Measurements from ENCODE around the gene GAREM1. TPM values are rescaled to one million over a fixed set of nuclear protein-coding genes. Genes with fewer than 3 reads are reported as not detected.

The GAREM1 gene
- polyA plus RNA-seq, 3 donors from 2014 or later: 0.03 TPM; not detected in 2

DNA sequence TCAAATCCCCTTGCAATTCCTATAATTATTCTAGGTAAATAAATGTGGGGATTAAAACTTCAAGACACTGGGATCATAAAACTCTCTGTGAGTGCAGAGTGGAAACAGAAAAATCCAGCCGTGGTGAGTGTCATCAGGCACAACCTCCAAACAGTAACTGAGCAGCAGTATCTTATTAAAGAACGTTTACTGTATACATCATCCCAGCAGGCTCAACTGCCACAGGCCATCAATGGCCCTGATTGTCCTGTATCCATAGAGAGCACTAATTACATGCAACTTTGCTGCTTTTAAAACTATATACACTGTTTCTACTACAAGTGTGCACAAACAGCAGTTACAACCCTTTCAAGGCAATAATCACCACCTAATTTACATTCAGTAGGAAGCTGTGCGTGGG, 23.9 kb downstream of the GAREM1 start:
- Mint-ChIP-seq H3K27ac (no peak overlapping the region), H3K27me3 (ENCODE audit: low read depth in 3 of 3) (peaks cover 0 to 2% (median 1%) of the 10 kb centered on the region in 3 donors), H3K4me3 (no peak overlapping the region), H3K9me3 (no peaks in the 10 kb centered on the region), H3K4me1 (no peaks in the 10 kb centered on the region), H3K36me3 (no peaks in the 10 kb centered on the region)
- no peak for DNase-seq

DNA sequence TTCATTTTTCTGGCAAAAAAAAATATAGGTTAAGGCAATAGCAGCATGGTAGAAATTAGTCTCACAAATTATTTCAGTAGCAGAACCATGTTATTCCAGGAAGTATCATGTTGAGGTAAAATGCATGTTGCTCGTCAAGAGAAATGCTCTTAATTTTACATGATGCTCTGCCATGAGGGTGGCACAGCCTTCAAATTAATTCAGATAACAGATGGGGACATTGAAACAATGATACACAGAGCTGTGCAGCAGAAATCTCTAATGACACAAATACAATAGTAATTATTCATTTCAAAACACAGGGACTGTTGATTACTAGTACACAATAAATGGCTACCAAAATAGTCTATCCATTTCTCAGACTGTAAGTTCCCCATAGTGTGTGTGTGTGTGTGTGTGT, 24.8 kb downstream of the GAREM1 start:
- H3K4me3 Mint-ChIP-seq: no peak overlapping the region
- no peak overlapping the region for H3K27ac Mint-ChIP-seq
- no peaks in the 10 kb centered on the region for H3K9me3 Mint-ChIP-seq
- H3K36me3 Mint-ChIP-seq: no peaks in the 10 kb centered on the region
- no peaks in the 10 kb centered on the region for H3K4me1 Mint-ChIP-seq
- peaks cover 0 to 2% (median 1%) of the 10 kb centered on the region in 3 donors for H3K27me3 Mint-ChIP-seq (ENCODE audit: low read depth in 3 of 3)
- DNase-seq: no peak

DNA sequence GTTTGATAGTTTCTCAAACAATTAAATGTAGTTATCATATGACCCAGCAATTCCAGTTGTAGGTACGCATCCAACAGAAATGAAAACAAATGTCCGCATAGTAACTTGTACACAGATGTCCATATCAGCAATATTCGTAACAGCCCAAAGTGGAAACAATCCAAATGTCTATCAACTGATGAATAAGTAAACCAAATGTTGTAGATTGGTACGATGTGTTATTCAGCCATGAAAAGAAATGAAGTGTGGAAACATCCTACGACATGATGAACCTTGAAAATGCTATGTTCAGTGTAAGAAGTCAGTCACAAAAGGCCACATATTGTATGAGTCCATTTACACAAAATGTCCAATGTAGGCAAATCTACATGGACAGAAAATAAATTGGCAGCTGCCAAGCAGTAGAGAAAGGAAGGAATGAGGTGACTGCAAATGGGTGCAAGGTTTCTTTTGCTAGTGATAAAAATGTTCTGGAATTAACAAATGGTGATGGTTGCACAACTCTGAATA, 26.9 kb downstream of the GAREM1 start:
- Mint-ChIP-seq H3K36me3 (no peaks in the 10 kb centered on the region), H3K4me3 (no peak overlapping the region), H3K27ac (no peak overlapping the region), H3K27me3 (ENCODE audit: low read depth in 3 of 3) (peaks cover 0 to 2% (median 1%) of the 10 kb centered on the region in 3 donors), H3K4me1 (no peaks in the 10 kb centered on the region), H3K9me3 (peaks cover 0 to 2% (median 0%) of the 10 kb centered on the region in 6 donors)
- no peak for DNase-seq

DNA sequence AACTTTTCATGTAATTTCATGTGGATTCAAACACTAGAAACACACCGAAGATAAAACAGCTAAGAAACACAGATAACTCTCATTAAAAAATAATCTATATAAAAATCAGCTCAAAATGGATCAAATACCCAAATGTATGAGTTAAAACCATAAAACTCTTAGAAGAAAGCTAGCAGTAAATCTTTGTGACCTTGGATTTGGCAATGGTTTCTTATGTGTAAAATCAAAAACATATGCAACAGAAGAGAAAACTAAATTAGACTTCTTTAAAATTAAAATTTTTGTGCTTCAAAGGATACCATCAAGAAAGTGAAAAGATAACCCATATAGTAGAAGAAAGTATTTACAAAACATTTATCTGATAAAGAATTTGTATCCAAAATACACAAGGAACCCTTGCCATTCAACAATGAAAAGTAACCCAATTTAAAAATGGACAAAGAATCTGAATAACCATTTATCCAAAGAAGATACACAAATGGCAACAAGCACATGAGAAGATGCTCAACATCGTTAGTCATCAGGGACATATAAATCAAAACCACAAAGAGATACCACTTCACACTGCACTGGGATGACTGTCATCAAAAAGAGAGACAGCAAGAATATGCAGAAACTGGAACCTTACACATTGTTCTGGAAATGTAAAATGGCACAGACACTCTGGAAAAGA, 27.5 kb downstream of the GAREM1 start:
- Mint-ChIP-seq H3K36me3 (no peaks in the 10 kb centered on the region), H3K9me3 (peaks cover 0 to 2% (median 0%) of the 10 kb centered on the region in 6 donors), H3K27me3 (ENCODE audit: low read depth in 3 of 3) (peaks cover 0 to 2% (median 1%) of the 10 kb centered on the region in 3 donors), H3K4me1 (no peaks in the 10 kb centered on the region), H3K4me3 (no peak overlapping the region), H3K27ac (no peak overlapping the region)
- no peak for DNase-seq

DNA sequence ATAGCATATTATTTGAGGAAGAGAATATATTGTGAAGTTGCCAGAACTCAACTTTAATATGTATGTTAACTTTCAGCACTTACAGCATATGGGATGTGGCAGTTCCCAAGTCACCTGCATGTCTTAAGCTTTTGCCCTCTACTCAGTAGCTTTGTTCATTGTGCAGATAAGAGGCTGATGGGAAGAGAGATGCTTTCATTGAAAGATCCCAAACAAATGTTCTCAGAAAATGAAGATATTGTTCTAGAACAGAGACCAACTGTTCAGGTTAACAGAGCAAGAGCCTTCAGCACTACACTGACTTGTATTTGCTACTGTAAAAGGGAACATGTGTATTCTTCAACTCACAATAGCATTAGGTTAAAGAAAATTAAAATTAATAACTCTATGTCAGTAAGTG, 28.1 kb downstream of the GAREM1 start:
- Mint-ChIP-seq H3K36me3 (no peaks in the 10 kb centered on the region), H3K27me3 (ENCODE audit: low read depth in 3 of 3) (peaks cover 0 to 2% (median 0%) of the 10 kb centered on the region in 3 donors), H3K9me3 (peaks cover 0 to 2% (median 0%) of the 10 kb centered on the region in 6 donors)

DNA sequence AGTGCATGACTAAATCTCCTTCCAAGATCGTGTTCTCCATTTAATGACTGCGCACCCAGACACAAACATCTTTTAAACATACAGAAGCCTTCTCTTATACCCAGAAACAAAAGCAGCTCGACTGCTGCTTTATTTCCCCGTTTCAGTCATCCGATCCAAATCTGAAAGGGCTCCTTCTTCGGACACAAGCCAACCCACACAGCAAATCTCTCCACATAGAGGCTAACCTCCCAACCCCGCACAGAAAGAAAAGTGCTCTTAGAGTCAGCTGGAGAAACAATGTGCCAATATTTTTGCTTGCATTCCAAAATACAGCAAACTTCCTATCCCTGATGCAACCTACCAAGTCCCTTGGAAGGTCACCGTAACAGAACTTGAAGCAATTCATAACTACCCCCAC, 29.1 kb downstream of the GAREM1 start:
- Mint-ChIP-seq H3K4me3 (no peak overlapping the region), H3K27me3 (ENCODE audit: low read depth in 3 of 3) (peaks cover 0 to 2% (median 0%) of the 10 kb centered on the region in 3 donors), H3K36me3 (no peaks in the 10 kb centered on the region), H3K27ac (no peak overlapping the region), H3K9me3 (peaks cover 0 to 4% (median 2%) of the 10 kb centered on the region in 6 donors), H3K4me1 (no peaks in the 10 kb centered on the region)
- no peak for DNase-seq

More for the DNA sequence above, 28.1 kb downstream of the GAREM1 start:
- H3K4me3 Mint-ChIP-seq: no peak overlapping the region
- H3K4me1 Mint-ChIP-seq: no peaks in the 10 kb centered on the region
- H3K27ac Mint-ChIP-seq: no peak overlapping the region
- no peak for DNase-seq

DNA sequence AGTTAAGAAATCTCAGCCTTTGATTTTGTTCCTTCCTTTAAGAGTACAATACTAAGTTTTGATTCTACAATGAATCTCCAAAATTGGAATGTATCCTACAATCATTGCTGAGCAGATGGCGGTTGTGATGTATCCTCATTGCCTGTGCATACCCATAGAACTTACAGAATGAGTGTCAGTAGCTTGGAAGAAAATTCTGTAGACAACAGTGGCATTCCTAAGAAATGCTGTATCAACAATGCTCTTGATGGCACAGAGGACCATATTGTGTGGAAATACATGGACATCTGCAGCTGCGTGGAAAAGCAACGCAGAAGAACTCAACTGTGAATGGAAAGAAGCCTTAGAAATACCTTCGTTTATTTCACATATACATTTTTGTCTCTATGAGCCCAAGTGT, 30.2 kb downstream of the GAREM1 start:
- H3K9me3 Mint-ChIP-seq: peaks cover 0 to 4% (median 2%) of the 10 kb centered on the region in 6 donors
- H3K4me3 Mint-ChIP-seq: no peak overlapping the region
- H3K36me3 Mint-ChIP-seq: no peaks in the 10 kb centered on the region
- no peak overlapping the region for H3K27ac Mint-ChIP-seq
- H3K4me1 Mint-ChIP-seq: no peaks in the 10 kb centered on the region
- H3K27me3 Mint-ChIP-seq (ENCODE audit: low read depth in 3 of 3): peaks cover 0 to 2% (median 0%) of the 10 kb centered on the region in 3 donors
- no peak for DNase-seq

DNA sequence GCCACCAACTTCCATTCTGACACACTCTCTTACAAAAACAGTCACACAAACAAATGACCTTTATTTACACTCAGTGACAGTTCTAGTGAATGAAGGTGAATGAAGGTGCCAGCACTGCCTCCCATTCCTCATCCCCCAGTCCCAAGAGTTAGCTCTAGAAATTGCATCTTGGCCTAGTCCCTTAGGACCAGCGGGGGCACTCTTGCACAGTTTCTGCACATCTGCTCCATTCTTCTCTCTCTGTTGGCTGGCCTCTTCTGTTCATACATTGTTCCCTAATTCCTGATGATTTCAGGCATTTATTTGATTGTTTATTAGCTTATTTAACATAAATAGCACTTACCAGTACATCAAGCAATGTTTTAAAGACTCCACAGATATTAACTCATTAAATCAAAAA, 30.9 kb downstream of the GAREM1 start:
- Mint-ChIP-seq H3K4me3 (no peak overlapping the region), H3K27me3 (ENCODE audit: low read depth in 3 of 3) (peaks cover 0 to 2% (median 0%) of the 10 kb centered on the region in 3 donors), H3K36me3 (no peaks in the 10 kb centered on the region), H3K4me1 (no peaks in the 10 kb centered on the region), H3K9me3 (peaks cover 0 to 6% (median 2%) of the 10 kb centered on the region in 6 donors), H3K27ac (no peak overlapping the region)
- DNase-seq: no peak

DNA sequence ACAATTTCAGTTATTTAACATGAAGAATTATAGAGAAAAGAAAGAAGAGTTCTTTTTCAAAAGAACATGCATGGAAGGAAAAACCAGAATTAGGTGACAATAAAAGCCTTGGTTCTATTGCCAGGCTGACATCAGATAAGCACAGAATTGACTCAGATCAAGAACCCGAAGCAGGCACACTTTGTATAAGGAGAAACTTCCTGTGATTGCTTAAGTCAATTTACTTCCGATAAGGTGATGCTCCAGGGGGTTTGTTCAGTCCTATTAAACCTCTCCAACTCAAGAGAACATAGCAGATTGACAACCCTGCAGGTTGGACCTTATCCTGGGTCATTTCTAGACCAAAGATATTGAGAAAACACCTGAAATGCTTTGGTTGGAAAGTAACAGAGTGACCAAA, 31.4 kb downstream of the GAREM1 start:
- no peak for DNase-seq
- Mint-ChIP-seq H3K27me3 (ENCODE audit: low read depth in 3 of 3) (peaks cover 0 to 2% (median 0%) of the 10 kb centered on the region in 3 donors), H3K27ac (no peak overlapping the region), H3K4me1 (no peaks in the 10 kb centered on the region), H3K36me3 (no peaks in the 10 kb centered on the region), H3K4me3 (no peak overlapping the region), H3K9me3 (peaks cover 0 to 7% (median 2%) of the 10 kb centered on the region in 6 donors)

DNA sequence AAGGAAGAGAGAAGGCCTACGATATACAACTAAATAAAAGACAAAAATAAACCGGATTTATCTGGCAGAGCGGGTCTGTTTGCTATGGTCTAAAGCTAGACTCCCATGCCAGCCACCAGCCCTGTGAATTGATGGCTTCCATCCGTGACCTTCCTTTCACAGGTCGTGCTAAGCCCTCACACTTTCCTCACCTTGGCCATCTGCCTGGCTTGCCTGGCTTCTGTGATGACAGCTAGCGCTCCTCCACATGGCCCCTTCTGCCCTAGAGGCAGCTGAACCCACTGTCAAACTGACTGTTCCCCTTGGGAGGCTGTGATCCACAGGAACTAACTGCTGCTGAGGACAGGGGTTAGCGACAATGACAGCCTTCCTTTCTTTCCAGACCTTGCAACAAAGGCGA, 32.5 kb downstream of the GAREM1 start:
- Mint-ChIP-seq H3K27me3 (ENCODE audit: low read depth in 3 of 3) (no peaks in the 10 kb centered on the region), H3K4me3 (no peak overlapping the region), H3K9me3 (peaks cover 0 to 7% (median 2%) of the 10 kb centered on the region in 6 donors), H3K36me3 (no peaks in the 10 kb centered on the region), H3K4me1 (no peaks in the 10 kb centered on the region), H3K27ac (no peak overlapping the region)
- DNase-seq: no peak

DNA sequence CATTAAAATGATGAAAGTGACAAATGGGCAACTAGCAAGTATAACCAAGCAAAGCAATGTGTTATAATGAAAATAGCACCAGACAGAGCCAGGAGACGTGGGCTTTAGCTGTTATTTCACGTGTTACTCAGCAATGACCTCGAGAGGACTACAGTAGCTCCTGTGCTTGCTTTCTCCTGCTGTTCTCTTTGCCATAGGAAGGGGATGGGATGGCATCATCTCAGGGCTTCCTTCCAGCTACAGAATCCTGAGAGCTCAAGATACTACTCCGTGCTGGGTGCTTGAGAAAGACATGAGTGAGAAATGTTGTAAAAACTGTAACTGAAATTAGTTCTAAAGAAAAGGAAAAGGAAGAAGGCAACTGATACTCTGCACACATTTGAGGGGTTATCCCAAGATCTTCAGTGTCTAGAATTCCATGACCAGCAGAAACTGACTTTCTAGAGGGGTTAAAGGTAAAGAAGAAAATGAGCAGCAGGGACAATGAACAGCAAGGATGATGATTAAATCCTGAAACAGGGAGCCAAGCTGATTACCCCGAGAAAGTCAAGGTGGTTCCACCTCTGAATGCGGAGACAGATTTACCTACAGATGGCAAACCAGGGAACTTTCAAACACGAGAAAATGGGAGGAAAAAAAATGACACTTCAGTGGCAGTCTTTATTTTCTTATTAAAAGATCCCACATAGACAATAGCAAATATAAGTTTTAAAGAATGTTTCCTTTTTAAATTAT, 33.4 kb downstream of the GAREM1 start:
- H3K27ac Mint-ChIP-seq: no peak overlapping the region
- H3K4me1 Mint-ChIP-seq: no peaks in the 10 kb centered on the region
- no peak overlapping the region for H3K4me3 Mint-ChIP-seq
- H3K36me3 Mint-ChIP-seq: no peaks in the 10 kb centered on the region
- DNase-seq: no peak
- H3K27me3 Mint-ChIP-seq (ENCODE audit: low read depth in 3 of 3): no peaks in the 10 kb centered on the region
- H3K9me3 Mint-ChIP-seq: peaks cover under 1 to 9% (median 3%) of the 10 kb centered on the region in 6 donors

DNA sequence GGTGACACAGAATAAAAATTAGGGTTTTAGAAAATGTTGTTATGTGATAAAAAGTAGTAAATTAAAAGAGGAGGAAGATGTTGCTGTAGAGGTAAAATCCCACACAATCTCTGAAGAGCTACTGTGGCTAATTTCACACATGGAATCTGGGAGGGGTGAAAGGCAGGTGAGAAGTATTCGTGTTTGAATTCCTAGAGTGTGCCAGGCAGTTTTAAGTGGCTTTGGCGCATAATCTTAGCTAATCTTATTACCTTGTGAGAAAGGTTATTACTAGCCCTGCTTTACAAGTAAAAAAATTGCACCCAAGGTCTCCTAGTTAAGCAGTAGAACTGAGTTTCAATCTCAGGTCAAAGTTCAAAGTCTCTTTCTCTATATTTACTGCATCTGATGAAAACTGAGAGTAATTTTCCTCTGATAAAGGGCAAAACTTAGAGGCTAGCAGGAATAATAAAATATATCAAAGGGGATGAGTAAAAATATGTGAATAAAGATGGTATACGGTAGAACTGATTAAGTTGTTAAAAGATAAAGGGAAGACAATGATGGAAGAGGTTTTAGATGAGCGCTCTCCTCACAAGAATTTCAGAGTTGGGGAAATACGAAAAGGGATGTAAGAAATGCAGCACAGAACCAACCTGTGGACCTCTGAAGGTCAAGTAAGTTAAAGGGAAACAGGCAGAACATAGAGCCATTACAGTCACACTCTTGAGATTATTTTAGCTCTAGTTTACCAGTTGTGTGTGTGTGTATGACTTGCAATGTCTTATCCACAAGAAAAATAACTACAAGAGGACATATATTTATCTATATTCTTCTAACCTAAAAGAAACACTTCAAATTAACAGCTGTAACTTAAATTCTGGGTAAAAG, 34.8 kb downstream of the GAREM1 start:
- DNase-seq: no peak
- peaks cover 7 to 15% (median 12%) of the 10 kb centered on the region in 6 donors for H3K9me3 Mint-ChIP-seq
- H3K4me1 Mint-ChIP-seq: no peaks in the 10 kb centered on the region
- peaks cover 0 to 4% (median 2%) of the 10 kb centered on the region in 3 donors for H3K27me3 Mint-ChIP-seq (ENCODE audit: low read depth in 3 of 3)
- peaks cover 0 to 2% (median 0%) of the 10 kb centered on the region in 3 donors for H3K36me3 Mint-ChIP-seq
- H3K27ac Mint-ChIP-seq: no peak overlapping the region
- no peak overlapping the region for H3K4me3 Mint-ChIP-seq

DNA sequence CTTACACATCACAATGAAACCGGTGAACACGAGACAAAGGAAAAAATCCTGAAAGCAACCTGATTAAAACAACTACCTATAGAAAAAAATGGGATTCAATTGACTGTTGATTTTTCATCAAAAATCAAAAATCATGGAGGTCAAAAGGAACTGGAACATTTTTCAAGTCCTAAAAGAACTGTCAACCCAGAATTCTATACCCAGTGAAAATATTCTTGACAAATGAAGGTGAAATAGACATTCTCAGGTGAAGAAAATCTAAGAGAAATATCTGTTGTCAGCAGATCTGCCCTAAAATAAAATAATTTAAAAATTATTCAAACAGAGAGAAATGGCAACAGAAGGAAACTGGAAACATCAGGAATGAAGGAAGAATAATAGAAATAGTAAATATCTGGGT, 38.9 kb downstream of the GAREM1 start:
- no peak overlapping the region for H3K27ac Mint-ChIP-seq
- no peaks in the 10 kb centered on the region for H3K4me1 Mint-ChIP-seq
- no peak for DNase-seq
- no peak overlapping the region for H3K4me3 Mint-ChIP-seq
- H3K36me3 Mint-ChIP-seq: peaks cover 0 to 7% (median 0%) of the 10 kb centered on the region in 3 donors
- H3K9me3 Mint-ChIP-seq: peaks cover 9 to 32% (median 16%) of the 10 kb centered on the region in 6 donors
- peaks cover 0 to 4% (median 2%) of the 10 kb centered on the region in 3 donors for H3K27me3 Mint-ChIP-seq (ENCODE audit: low read depth in 3 of 3)

Measured in immature natural killer cell (primary cell).